ENCODE results near the gene GRID1.

DNA sequence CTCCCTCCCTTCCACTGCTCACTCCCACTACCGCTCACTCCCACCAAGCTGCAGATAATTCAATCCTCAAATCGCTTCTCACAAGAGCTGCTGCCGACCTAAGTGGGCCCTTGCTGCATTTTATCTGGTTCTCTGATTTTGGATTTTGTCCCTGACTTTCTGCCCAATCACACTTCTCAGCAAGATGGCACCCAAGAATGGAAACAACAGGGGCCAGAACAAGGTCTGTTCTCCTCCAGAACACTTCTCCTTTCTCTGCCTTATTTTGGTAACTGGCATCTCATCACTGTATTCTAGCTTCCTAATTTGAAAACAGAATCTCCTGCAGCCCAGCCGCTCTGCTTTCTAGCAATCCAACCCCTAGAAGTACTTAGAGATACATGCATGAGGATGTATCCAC, 172.8 kb downstream of the GRID1 start:
- TF ChIP-seq POLR2A (IDR thresholded peaks at IDR 0.05; ENCODE audit: low read length), result no peak
- TF ChIP-seq GATA1 (IDR thresholded peaks at IDR 0.05; ENCODE audit: low read depth, low read length), result no peak

Measured in erythroblast (primary cell).